Transverse colon (tissue), 4 donors: ENCODE data around the gene TMCO5A. TPM values are rescaled to one million over a fixed set of nuclear protein-coding genes. Genes with fewer than 3 reads are reported as not detected.
A peak's percentile ranks its signal among the peaks of the same experiment; 100 is the strongest.

Experiments used
- DNase-seq: peaks from one replicate; pipeline ENCODE4 v3.0.0-alpha.2; 2019
- H3K27ac ChIP-seq, 4 donors: fragments of 200-600 bp; sonication (generic); 2 replicates each; pipeline ENCODE4 v1.5.1; 2016 to 2018; ENCODE audit warnings: inconsistent platforms in 4 of 4
- H3K27me3 ChIP-seq: fragments of 200-600 bp; sonication (generic); 2 replicates; pipeline ENCODE4 v1.5.1; 2017; ENCODE audit warnings: inconsistent platforms
- H3K36me3 ChIP-seq, 4 donors: fragments of 200-600 bp; sonication (generic); 2 replicates each; pipeline ENCODE4 v1.5.1; 2017 to 2019; ENCODE audit warnings: inconsistent platforms in 4 of 4
- H3K4me1 ChIP-seq, 4 donors: fragments of 200-600 bp; sonication (generic); 2 replicates each; pipeline ENCODE4 v1.5.1; 2017 to 2020; ENCODE audit warnings: inconsistent platforms in 4 of 4
- H3K4me3 ChIP-seq, 4 donors: fragments of 200-600 bp; sonication (generic); 1 replicate in 1 of 4; 2 replicates in 3 of 4; pipeline versions ENCODE4 v1.5.1 to v1.6.1; 2017 to 2019; ENCODE audit warnings: inconsistent platforms in 4 of 4
- H3K9me3 ChIP-seq, 2 donors: fragments of 200-600 bp; sonication (generic); 2 replicates each; pipeline ENCODE4 v1.5.1; 2017 to 2019; ENCODE audit warnings: inconsistent platforms in 2 of 2
- CTCF ChIP-seq, 5 experiments: fragments of 200-600 bp in 3 of 5; fragments of 450-650 bp in 2 of 5; sonication (generic) in 3 of 5; IDR thresholded peaks; 1 replicate in 2 of 5; 2 replicates in 3 of 5; pipeline ENCODE4 v1.5.1; 2016 to 2017; ENCODE audit warnings: antibody characterized with exemption in 5 of 5, inconsistent platforms in 3 of 5, mild to moderate bottlenecking in 2 of 5, moderate library complexity in 1 of 5
- EP300 ChIP-seq: sonication (generic); formaldehyde crosslinking; IDR thresholded peaks from one replicate; pipeline ENCODE4 v1.6.1; 2017; ENCODE audit warnings: antibody characterized with exemption, low read depth
- POLR2A ChIP-seq: fragments of 450-650 bp; IDR thresholded peaks from one replicate; pipeline ENCODE4 v1.6.1; 2016; ENCODE audit warnings: antibody characterized with exemption, mild to moderate bottlenecking, moderate library complexity
- POLR2AphosphoS5 ChIP-seq, 3 donors: sonication (generic); formaldehyde crosslinking; IDR thresholded peaks; one replicate each; pipeline ENCODE4 v1.6.1; 2016; ENCODE audit warnings: antibody characterized with exemption in 3 of 3
- WGBS, 2 donors: methylation state at CpG; one replicate each; pipeline ENCODE4 v1.1.5; 2018; ENCODE audit warnings: low coverage in 1 of 2; 5-methylcytosine and 5-hydroxymethylcytosine counted together
- in situ Hi-C, 4 donors: fragments of 200-750 bp; cut with MboI; loops; one replicate each; pipeline versions ENCODE4 v1.15.0 to v1.15.1; 2017; ENCODE audit warnings: low sequenced_read_pairs in 3 of 4, low pct_ligation_motif_present in 1 of 4, low pct_unique_long_range_greater_than_20kb in 1 of 4
- intact Hi-C: fragments of 100-400 bp; cut with DNase I; formaldehyde crosslinking; loops from one replicate; pipeline ENCODE4 v1.15.1; 2023; ENCODE audit warnings: low total_unique reads
- total RNA-seq, 4 donors: library from RNA; depleted of rRNA; stranded (reverse); fragments of >200 nt; gene quantifications; one replicate each; pipeline ENCODE4 v1.1.0, GENCODE V29; 2016

TMCO5A gene
- total RNA-seq, 4 donors from 2014 or later = 0.14 TPM; not detected in 3

- DNase-seq = no peak
- TF ChIP-seq CTCF (IDR thresholded peaks at IDR 0.05) = no peak
- 37 to 45% methylated on average over 3 to 5 of the region's 5 CpGs for WGBS, 2 donors
- Histone ChIP-seq H3K36me3 (no peaks in the 10 kb centered on the region), H3K4me1 (peaks cover 0 to 7% (median 0%) of the 10 kb centered on the region in 4 donors), H3K4me3 (no peak overlapping the region), H3K27me3 (no peaks in the 10 kb centered on the region), H3K9me3 (no peaks in the 10 kb centered on the region), H3K27ac (no peak overlapping the region)
- intact Hi-C loops (no loop called here), in situ Hi-C loops (loop anchor here in 1 of 4 donors (25.0 kb wide), 1 partner anchor 706 kb away; no protein-coding TSS in a partner anchor)
Measured at GRCh38 chr15:37981201-37981600, 46.8 kb downstream of the TMCO5A start.

GRCh38 chr15:37981775-37982174, 47.3 kb downstream of the TMCO5A start:
- no peaks in the 10 kb centered on the region for H3K27me3 ChIP-seq
- H3K9me3 ChIP-seq = no peaks in the 10 kb centered on the region
- in situ Hi-C loops = loop anchor here in 1 of 4 donors (25.0 kb wide), 1 partner anchor 706 kb away; no protein-coding TSS in a partner anchor
- H3K36me3 ChIP-seq = no peaks in the 10 kb centered on the region
- H3K4me1 ChIP-seq = peaks cover 0 to 7% (median 0%) of the 10 kb centered on the region in 4 donors
- 29 to 30% methylated on average over 2 to 3 of the region's 3 CpGs for WGBS, 2 donors
- TF ChIP-seq POLR2A = no peak
- TF ChIP-seq EP300 = no peak
- TF ChIP-seq CTCF (IDR thresholded peaks at IDR 0.05) = peak in 1 of 5 experiments; percentile 24
- no peak for TF ChIP-seq POLR2AphosphoS5 (IDR thresholded peaks at IDR 0.05)
- no peak overlapping the region for H3K27ac ChIP-seq
- DNase-seq = no peak
- intact Hi-C loops = no loop called here
- H3K4me3 ChIP-seq = no peak overlapping the region

GRCh38 chr15:37984368-37984767, 49.9 kb downstream of the TMCO5A start:
- 90 to 95% methylated on average over 1 of the region's 1 CpG for WGBS, 2 donors
- Histone ChIP-seq H3K9me3 (peaks cover 5 to 8% of the 10 kb centered on the region in 2 donors), H3K27me3 (no peaks in the 10 kb centered on the region), H3K27ac (no peak overlapping the region), H3K36me3 (no peaks in the 10 kb centered on the region), H3K4me1 (peaks cover 0 to 7% (median 0%) of the 10 kb centered on the region in 4 donors), H3K4me3 (no peak overlapping the region)
- intact Hi-C loops = no loop called here
- in situ Hi-C loops = loop anchor here in 1 of 4 donors (25.0 kb wide), 1 partner anchor 703 kb away; no protein-coding TSS in a partner anchor
- DNase-seq = no peak
- TF ChIP-seq CTCF (IDR thresholded peaks at IDR 0.05) (no peak), POLR2AphosphoS5 (IDR thresholded peaks at IDR 0.05) (no peak), EP300 (no peak)

- H3K36me3 ChIP-seq = no peaks in the 10 kb centered on the region
- no peak overlapping the region for H3K27ac ChIP-seq
- 17 to 40% methylated on average over 4 to 8 of the region's 8 CpGs for WGBS, 2 donors
- DNase-seq = no peak
- H3K4me1 ChIP-seq = no peaks in the 10 kb centered on the region
- in situ Hi-C loops (loop anchor here in 3 of 4 donors (10.0 to 25.0 kb wide), 3 partner anchors 359 to 699 kb away; no protein-coding TSS in a partner anchor), intact Hi-C loops (no loop called here)
- H3K27me3 ChIP-seq = no peaks in the 10 kb centered on the region
- no peaks in the 10 kb centered on the region for H3K9me3 ChIP-seq
- TF ChIP-seq POLR2AphosphoS5 (IDR thresholded peaks at IDR 0.05) (no peak), CTCF (IDR thresholded peaks at IDR 0.05) (peak; percentile 44 to 55 (median 48))
- no peak overlapping the region for H3K4me3 ChIP-seq
Measured at GRCh38 chr15:37995461-37996347, 61.3 kb downstream of the TMCO5A start.
